Panc1 (cell line): ENCODE data around the gene CYS1.

Experiments used
- CTCF ChIP-seq: fragments of 450-650 bp; IDR thresholded peaks from 2 replicates; pipeline ENCODE4 v1.5.1; 2017; ENCODE audit warnings: mild to moderate bottlenecking
- POLR2AphosphoS5 ChIP-seq: IDR thresholded peaks from 2 replicates; pipeline ENCODE4 v1.6.1; 2012; ENCODE audit warnings: mild to moderate bottlenecking, low read depth, low read length, moderate library complexity
- REST ChIP-seq, 2 experiments: IDR thresholded peaks; 2 replicates each; pipeline ENCODE4 v1.6.1; 2011 to 2012; ENCODE audit warnings: low read depth in 2 of 2, control low read depth in 1 of 2, low read length in 1 of 2, mild to moderate bottlenecking in 1 of 2, moderate library complexity in 1 of 2; ENCODE audit not compliant: insufficient read depth in 1 of 2
- SIN3A ChIP-seq: IDR thresholded peaks from 2 replicates; pipeline ENCODE4 v1.6.1; 2012; ENCODE audit warnings: low read depth, mild to moderate bottlenecking, low read length, moderate library complexity, borderline replicate concordance; ENCODE audit not compliant: insufficient read depth

- TF ChIP-seq CTCF (no peak), SIN3A (no peak), REST (IDR thresholded peaks at IDR 0.05; ENCODE audit: insufficient read depth in 1 of 2, low read depth in 2 of 2, low read length in 1 of 2) (no peak), POLR2AphosphoS5 (no peak)
Observed at GRCh38 chr2:10047616-10048500, 32.4 kb downstream of the CYS1 start.
